Central memory CD8-positive, alpha-beta T cell (primary cell): ENCODE data around the gene CDK10.
A peak's percentile ranks its signal among the peaks of the same experiment; 100 is the strongest.

ENCODE experiments used
- ATAC-seq: fragments of 150-1000 bp; cut with Tn5 transposase; replicated peaks from 2 replicates; pipeline ENCODE4 v1.10.0; 2022; ENCODE audit warnings: mild to moderate bottlenecking, moderate FRiP score, moderate number of reproducible peaks; ENCODE audit not compliant: poor library complexity, severe bottlenecking; ENCODE audit errors: extremely low read depth
- DNase-seq, 2 donors: peaks; one replicate each; pipeline ENCODE4 v3.0.0; 2021; ENCODE audit warnings: low spot score in 2 of 2
- H3K27ac Mint-ChIP-seq: one replicate; pipeline ENCODE4 v1.8.0; 2022; ENCODE audit warnings: low read depth, mild to moderate bottlenecking, moderate library complexity, mixed read lengths
- H3K27me3 Mint-ChIP-seq: one replicate; pipeline ENCODE4 v1.8.0; 2022; ENCODE audit warnings: mixed read lengths
- H3K36me3 Mint-ChIP-seq: one replicate; pipeline ENCODE4 v1.8.0; 2022; ENCODE audit warnings: mild to moderate bottlenecking, moderate library complexity, mixed read lengths; ENCODE audit not compliant: insufficient read depth
- H3K4me1 Mint-ChIP-seq: one replicate; pipeline ENCODE4 v1.8.0; 2022; ENCODE audit warnings: mixed read lengths
- H3K4me3 Mint-ChIP-seq: one replicate; pipeline ENCODE4 v1.8.0; 2022; ENCODE audit warnings: mild to moderate bottlenecking, moderate library complexity, mixed read lengths
- H3K9me3 Mint-ChIP-seq: one replicate; pipeline ENCODE4 v1.8.0; 2022; ENCODE audit warnings: mixed read lengths

The CDK10 gene

DNA sequence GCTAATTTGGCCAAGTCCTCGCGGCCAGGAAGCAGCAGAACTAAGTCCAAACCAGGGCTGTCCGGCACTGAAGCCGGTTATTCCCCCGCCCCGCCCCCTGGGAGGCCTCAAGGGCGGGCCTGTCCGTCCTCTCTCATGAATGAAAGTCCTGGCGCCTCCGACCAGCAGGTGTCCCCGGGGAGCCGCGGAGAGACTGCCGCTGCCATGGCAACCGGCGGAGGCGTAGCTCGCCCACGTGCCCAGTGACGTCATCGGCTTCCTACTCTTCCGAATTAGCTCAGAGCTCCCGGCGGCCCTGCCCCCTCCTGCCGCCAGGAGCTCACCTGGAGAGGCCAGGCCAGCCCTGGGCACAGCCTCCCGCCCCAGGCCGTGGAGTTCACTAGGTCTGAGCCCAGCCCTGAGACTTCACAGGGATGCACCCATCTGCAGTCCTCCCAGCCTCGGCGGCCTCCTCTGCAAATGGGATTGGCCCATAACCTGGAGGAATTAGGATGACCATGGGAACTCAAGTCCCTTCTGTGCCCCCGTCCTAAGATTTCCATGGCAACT lies 13.7 kb downstream of the CDK10 start:
- peak overlapping the region; percentile 78 for H3K4me3 Mint-ChIP-seq
- H3K27me3 Mint-ChIP-seq: no peaks in the 10 kb centered on the region
- ATAC-seq (peak; percentile 25), DNase-seq (peak; percentile 91)
- H3K27ac Mint-ChIP-seq: peak overlapping the region; percentile 87
- peaks cover 27% of the 10 kb centered on the region for H3K4me1 Mint-ChIP-seq
- no peaks in the 10 kb centered on the region for H3K9me3 Mint-ChIP-seq
- peaks cover 19% of the 10 kb centered on the region for H3K36me3 Mint-ChIP-seq

DNA sequence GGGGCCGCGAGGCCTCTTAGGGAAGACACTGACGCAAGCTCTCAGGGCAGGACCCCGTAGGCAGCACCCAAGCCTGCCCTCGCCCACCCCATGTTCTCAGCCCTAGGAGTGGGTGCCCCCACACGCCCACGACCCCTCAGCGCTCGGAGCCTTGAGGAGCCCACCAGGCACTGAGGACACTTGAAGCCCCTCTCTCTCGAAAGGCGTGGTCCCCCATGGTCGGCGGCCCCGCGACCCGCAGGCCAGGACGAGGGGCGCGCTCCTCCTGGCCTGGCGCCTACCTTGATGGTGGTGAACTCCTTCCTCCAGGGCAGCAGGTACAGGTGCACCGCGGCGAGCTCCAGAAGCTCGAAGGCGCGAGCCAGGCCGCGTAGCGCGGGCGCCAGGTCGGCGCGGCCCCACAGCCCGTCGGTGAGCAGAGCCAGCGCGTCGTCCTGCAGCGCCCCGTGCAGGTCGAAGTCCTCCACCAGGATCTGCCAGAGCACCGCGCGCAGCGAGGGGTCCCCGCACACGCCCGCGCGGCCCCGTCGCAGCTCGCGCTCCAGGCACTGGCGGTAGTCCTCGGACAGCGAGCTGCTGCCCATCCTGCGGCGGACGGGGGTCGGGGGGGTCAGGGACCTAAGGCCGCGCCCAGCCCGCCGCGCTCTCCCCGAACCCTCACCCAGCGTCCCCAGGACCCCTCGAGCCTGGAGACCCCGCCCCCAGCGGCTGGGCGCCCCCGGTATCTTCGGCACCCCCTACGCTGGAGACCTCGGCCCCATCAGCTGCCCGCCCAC lies 14.3 kb downstream of the CDK10 start:
- DNase-seq (peak; percentile 45 to 53), ATAC-seq (peak; percentile 52)
- H3K27ac Mint-ChIP-seq: peak overlapping the region; percentile 87
- peaks cover 22% of the 10 kb centered on the region for H3K4me1 Mint-ChIP-seq
- peak overlapping the region; percentile 78 for H3K4me3 Mint-ChIP-seq
- H3K9me3 Mint-ChIP-seq: no peaks in the 10 kb centered on the region
- H3K27me3 Mint-ChIP-seq: no peaks in the 10 kb centered on the region
- H3K36me3 Mint-ChIP-seq: peaks cover 18% of the 10 kb centered on the region

DNA sequence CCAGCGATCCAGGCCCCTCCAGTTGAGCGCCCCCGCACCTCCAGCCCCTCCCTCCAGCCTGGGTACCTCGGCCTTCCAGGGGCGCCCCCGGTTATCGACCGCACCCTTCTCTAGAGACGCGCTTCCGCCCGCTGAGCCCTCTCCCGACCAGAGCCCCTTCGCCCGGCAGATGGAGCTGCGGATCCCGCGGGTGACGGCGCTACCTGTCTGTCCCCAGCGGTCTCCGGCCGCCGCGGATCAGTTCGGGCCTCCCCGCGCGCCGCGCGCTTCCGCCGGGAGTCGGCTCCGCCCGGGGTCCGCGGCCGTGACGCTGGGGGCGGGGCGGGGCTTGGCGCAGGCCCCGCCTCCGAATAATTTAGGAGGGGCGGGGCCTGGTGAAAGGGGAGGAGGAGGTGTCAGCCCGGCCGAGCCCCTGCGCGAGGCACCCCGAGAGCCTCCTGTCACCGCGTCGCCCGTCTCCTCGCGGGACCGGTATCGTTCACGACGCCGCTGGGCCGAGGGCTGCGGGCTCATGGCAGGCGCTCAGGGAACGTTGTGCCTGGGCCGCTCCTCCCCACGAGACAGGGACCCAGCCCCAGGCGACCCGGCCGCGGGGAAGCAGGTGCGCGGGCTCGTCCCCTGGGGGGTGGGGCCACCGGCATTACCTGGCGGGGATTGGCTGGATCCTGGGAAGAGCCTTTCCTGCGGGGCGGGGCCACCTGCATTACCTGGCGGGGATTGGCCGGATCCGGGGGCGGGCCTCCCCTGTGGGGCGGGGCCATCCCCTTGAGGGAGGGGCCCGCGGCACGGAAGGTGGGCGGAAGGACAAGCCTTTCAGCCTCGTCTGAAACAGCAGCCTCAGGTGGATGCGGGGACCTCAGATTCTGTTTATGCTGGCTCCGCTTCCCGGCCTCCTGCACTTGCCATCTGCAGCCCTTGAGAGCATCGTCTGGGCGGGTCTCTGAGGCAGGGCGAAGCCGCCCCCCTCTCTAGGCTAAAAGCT lies 15.2 kb downstream of the CDK10 start, which contains the start of gene SPATA2L:
Gene SPATA2L (minus strand): TSS at position 281 of the 982 bp plus-strand sequence. CDS start 473 bp downstream, outside the sequence.
- Mint-ChIP-seq H3K4me3 (peak within 1 kb of the TSS; percentile 78), H3K4me1 (peaks cover 19% of the 10 kb centered on the region), H3K27me3 (no peaks in the 10 kb centered on the region), H3K36me3 (peaks cover 16% of the 10 kb centered on the region), H3K9me3 (no peaks in the 10 kb centered on the region), H3K27ac (peak within 1 kb of the TSS; percentile 87)
- DNase-seq (peak; percentile 94 to 98), ATAC-seq (peak; percentile 64)

GRCh38 chr16:89704281-89704680 lies 17.8 kb downstream of the CDK10 start:
- DNase-seq (no peak), ATAC-seq (no peak)
- H3K9me3 Mint-ChIP-seq: no peaks in the 10 kb centered on the region
- peaks cover 12% of the 10 kb centered on the region for H3K4me1 Mint-ChIP-seq
- H3K27ac Mint-ChIP-seq: no peak overlapping the region
- H3K4me3 Mint-ChIP-seq: no peak overlapping the region
- H3K27me3 Mint-ChIP-seq: no peaks in the 10 kb centered on the region
- H3K36me3 Mint-ChIP-seq: peaks cover 11% of the 10 kb centered on the region

DNA sequence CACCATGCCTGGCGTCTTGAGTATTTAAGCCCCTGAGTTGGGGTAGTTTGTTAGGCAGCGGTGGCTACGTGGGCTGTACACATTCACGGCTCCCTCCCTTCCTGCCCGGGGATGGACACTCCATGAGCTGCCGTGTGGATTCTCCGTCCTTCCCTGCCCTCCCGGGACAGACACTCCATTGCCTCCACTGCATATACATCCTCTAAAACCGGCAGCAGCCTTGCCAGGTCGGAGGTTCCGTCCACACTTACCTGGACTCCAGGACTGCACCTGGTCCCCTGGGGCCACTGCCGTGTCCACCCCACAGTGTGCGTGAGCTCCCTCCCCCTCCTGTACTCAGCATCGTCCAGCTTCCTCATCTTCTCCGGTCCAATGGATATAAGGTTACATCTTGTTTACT lies 18.5 kb downstream of the CDK10 start:
- Mint-ChIP-seq H3K27ac (peak overlapping the region; percentile 41), H3K27me3 (no peaks in the 10 kb centered on the region), H3K4me3 (no peak overlapping the region), H3K9me3 (no peaks in the 10 kb centered on the region), H3K4me1 (peaks cover 9% of the 10 kb centered on the region), H3K36me3 (peaks cover 11% of the 10 kb centered on the region)
- ATAC-seq (no peak), DNase-seq (no peak)

- Mint-ChIP-seq H3K9me3 (no peaks in the 10 kb centered on the region), H3K4me1 (peaks cover 6% of the 10 kb centered on the region), H3K4me3 (no peak overlapping the region), H3K27ac (no peak overlapping the region), H3K36me3 (peaks cover 5% of the 10 kb centered on the region), H3K27me3 (no peaks in the 10 kb centered on the region)
- no peak for ATAC-seq
- no peak for DNase-seq
Measured at GRCh38 chr16:89706518-89707260, 20.2 kb downstream of the CDK10 start.

DNA sequence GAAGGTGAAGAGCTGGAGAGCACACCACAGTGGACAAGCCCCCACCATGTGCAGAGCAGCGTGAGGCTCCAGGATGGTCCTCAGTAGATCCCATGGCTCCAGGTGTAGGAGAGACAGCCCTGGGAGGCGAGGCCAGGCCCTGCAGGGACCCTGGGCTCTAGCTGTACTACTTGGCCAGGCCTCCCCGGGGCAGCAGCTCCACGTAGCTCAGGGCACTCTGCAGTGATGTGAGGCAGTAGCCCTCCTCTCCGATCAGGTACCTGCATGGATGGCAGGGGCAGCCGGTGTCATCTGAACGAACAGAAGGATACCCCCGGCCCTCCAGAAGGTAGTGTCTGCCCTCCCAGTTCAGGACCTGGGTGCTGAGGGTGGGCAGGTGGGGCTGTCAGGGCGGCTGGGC lies 21.2 kb downstream of the CDK10 start:
- H3K36me3 Mint-ChIP-seq: peaks cover 5% of the 10 kb centered on the region
- no peaks in the 10 kb centered on the region for H3K9me3 Mint-ChIP-seq
- DNase-seq: no peak
- H3K27ac Mint-ChIP-seq: no peak overlapping the region
- H3K4me3 Mint-ChIP-seq: no peak overlapping the region
- H3K4me1 Mint-ChIP-seq: peaks cover 6% of the 10 kb centered on the region
- H3K27me3 Mint-ChIP-seq: no peaks in the 10 kb centered on the region
- ATAC-seq: no peak

DNA sequence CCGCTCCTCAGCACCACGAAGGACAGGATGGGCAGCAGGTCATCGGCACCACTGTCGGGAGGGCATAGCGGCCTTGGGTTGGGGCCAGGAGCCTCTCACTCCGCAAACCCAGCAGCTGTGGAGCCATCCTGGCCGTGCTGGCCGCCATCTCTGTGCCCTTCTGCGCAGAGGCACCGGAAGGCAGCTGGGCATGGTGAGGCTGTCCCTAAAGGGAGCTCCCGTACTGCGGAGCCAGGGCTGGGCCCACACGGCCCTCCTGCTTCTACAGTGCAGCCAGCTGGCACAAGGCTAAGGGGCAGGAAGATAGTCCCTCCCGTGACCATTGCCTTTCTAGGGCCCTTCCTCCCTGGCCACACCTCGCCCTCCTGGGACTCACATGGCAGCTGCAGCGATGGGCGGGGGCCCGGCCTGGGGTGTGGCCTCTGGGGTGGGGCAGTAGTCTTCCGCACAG lies 22.0 kb downstream of the CDK10 start:
- Mint-ChIP-seq H3K27me3 (no peaks in the 10 kb centered on the region), H3K36me3 (peaks cover 5% of the 10 kb centered on the region), H3K9me3 (no peaks in the 10 kb centered on the region), H3K4me3 (no peak overlapping the region), H3K27ac (no peak overlapping the region), H3K4me1 (peaks cover 6% of the 10 kb centered on the region)
- DNase-seq (no peak), ATAC-seq (no peak)

- Mint-ChIP-seq H3K4me3 (no peak overlapping the region), H3K27me3 (no peaks in the 10 kb centered on the region), H3K4me1 (peaks cover 6% of the 10 kb centered on the region), H3K27ac (peak overlapping the region; percentile 57), H3K36me3 (peaks cover 5% of the 10 kb centered on the region), H3K9me3 (no peaks in the 10 kb centered on the region)
- ATAC-seq (no peak), DNase-seq (no peak)
Measured at GRCh38 chr16:89709166-89709565, 22.7 kb downstream of the CDK10 start.

DNA sequence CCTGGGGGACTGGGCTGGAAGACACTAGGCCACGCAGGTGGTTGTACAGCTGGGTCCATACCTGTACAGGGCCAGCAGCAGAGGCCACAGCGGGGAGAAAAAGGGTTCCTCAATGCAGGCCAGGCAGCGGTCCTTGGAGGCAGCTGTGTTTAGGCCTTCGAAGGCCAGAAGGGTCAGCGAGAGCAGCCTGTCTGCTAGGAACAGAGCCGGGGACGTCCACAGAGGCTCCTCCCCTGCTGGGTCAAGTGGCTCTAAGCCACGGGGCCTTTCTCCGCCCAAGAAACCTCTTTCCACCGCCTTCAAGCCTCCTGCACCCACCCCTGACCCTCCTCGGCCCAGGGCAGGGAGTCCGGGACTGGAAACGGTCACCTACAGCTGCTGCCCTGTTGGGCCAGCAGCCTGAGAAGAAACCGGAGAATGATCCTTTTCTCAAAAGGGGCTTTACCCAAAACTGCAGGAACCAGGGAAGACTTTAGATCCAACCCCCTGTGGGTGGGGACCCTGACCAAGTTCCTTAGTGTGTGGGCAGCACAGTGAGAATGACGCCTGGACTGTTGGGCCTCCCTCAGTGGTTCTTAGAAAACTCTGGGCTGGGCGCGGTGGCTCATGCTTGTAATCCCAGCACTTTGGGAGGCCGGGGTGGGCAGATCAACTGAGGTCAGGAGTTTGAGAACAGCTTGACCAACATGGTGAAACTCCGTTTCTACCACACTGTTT lies 23.4 kb downstream of the CDK10 start:
- Mint-ChIP-seq H3K36me3 (peaks cover 5% of the 10 kb centered on the region), H3K4me1 (peaks cover 9% of the 10 kb centered on the region), H3K9me3 (no peaks in the 10 kb centered on the region), H3K4me3 (no peak overlapping the region), H3K27ac (no peak overlapping the region), H3K27me3 (no peaks in the 10 kb centered on the region)
- ATAC-seq (no peak), DNase-seq (no peak)

GRCh38 chr16:89710709-89711564 lies 24.4 kb downstream of the CDK10 start:
- DNase-seq (no peak), ATAC-seq (no peak)
- H3K27ac Mint-ChIP-seq: no peak overlapping the region
- H3K9me3 Mint-ChIP-seq: no peaks in the 10 kb centered on the region
- peaks cover 1% of the 10 kb centered on the region for H3K36me3 Mint-ChIP-seq
- no peaks in the 10 kb centered on the region for H3K27me3 Mint-ChIP-seq
- H3K4me1 Mint-ChIP-seq: peaks cover 9% of the 10 kb centered on the region
- H3K4me3 Mint-ChIP-seq: no peak overlapping the region
